ENCODE results near the gene MRFAP1L1.

Gene MRFAP1L1

DNA sequence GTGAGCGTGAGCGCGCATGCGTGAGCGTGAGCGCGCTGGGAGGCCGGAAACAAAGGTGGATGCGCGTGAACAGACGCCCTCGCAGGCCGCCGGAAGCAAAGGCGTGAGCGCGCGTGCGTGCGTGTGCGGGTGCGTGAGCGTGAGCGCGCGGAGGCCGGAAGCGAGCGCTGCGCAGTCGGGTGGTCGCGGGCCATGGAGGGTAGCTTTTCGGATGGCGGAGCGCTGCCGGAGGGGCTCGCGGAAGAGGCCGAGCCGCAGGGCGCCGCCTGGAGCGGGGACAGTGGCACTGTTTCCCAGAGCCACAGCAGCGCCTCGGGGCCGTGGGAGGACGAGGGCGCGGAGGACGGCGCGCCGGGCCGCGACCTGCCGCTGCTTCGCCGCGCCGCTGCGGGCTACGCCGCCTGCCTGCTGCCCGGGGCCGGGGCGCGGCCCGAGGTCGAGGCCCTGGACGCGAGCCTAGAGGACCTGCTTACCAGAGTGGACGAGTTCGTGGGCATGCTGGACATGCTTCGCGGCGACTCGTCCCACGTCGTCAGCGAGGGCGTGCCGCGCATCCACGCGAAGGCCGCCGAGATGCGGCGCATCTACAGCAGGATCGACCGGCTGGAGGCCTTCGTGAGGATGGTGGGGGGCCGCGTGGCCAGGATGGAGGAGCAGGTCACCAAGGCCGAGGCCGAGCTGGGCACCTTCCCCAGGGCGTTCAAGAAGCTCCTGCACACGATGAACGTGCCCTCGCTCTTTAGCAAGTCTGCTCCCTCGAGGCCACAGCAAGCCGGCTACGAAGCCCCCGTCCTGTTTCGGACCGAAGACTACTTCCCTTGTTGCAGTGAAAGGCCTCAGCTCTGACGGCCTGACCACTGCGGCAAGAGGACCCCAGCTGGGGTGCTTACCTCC is 6.6 kb upstream of the MRFAP1L1 start, which contains the start of gene BLOC1S4:
Gene BLOC1S4 (plus strand): TSS at position 157 of the 894 bp plus-strand sequence. CDS start 36 bp downstream, at position 193.
- Histone ChIP-seq H3K4me3 (ENCODE audit: low read length) (peak within 1 kb of the TSS; percentile 88), H3K27me3 (ENCODE audit: control insufficient read depth, insufficient read depth, low read length) (no peaks in the 10 kb centered on the region), H3K4me1 (ENCODE audit: control insufficient read depth, insufficient read depth, low read length) (no peaks in the 10 kb centered on the region; the same call in 1 of the 2 replicates), H3K36me3 (ENCODE audit: control insufficient read depth, insufficient read depth, low read length) (no peaks in the 10 kb centered on the region), H3K27ac (ENCODE audit: low read length) (no peak within 1 kb of the TSS), H3K9me3 (ENCODE audit: control insufficient read depth, insufficient read depth, low read length) (no peaks in the 10 kb centered on the region)
- no CpG with 5 or more reads among the region's 109 CpGs for WGBS (ENCODE audit: insufficient coverage, insufficient read length)
- DNase-seq (ENCODE audit: low read depth, low spot score), result peak; percentile 90

- Histone ChIP-seq H3K9me3 (ENCODE audit: control insufficient read depth, insufficient read depth, low read length) (no peaks in the 10 kb centered on the region), H3K27ac (ENCODE audit: low read length) (no peak overlapping the region), H3K27me3 (ENCODE audit: control insufficient read depth, insufficient read depth, low read length) (no peaks in the 10 kb centered on the region), H3K4me1 (ENCODE audit: control insufficient read depth, insufficient read depth, low read length) (no peaks in the 10 kb centered on the region; the same call in 1 of the 2 replicates), H3K4me3 (ENCODE audit: low read length) (peak overlapping the region; percentile 88; the same call in 1 of the 2 replicates), H3K36me3 (ENCODE audit: control insufficient read depth, insufficient read depth, low read length) (no peaks in the 10 kb centered on the region)
- no peak for DNase-seq (ENCODE audit: low read depth, low spot score)
- no CpG with 5 or more reads among the region's 9 CpGs for WGBS (ENCODE audit: insufficient coverage, insufficient read length)
Observed at GRCh38 chr4:6715704-6716017, 6.0 kb upstream of the MRFAP1L1 start.

DNA sequence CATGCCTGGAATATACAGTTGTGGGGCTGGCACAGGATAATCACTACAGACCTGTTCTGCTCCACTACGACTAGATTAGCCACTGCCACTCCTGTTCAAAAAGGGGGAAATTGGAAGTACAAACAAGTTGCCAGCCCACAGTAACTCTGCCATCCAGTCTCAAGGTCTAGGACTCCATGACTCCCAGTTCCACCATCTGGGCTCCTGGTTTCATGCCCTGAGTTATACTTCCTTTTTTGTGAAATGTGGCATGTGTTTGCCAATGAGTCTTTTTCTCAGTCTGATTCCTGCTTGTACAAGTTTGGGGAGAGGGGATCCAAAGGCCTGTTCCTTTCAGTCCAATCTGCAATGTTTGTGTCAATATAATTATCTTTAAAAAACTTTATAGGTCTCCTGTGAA is 5.3 kb upstream of the MRFAP1L1 start:
- H3K27ac ChIP-seq (ENCODE audit: low read length), result no peak overlapping the region
- H3K4me3 ChIP-seq (ENCODE audit: low read length), result no peak overlapping the region
- no peaks in the 10 kb centered on the region; the same call in 1 of the 2 replicates for H3K4me1 ChIP-seq (ENCODE audit: control insufficient read depth, insufficient read depth, low read length)
- no CpG with 5 or more reads among the region's 1 CpG for WGBS (ENCODE audit: insufficient coverage, insufficient read length)
- DNase-seq (ENCODE audit: low read depth, low spot score), result no peak
- no peaks in the 10 kb centered on the region for H3K36me3 ChIP-seq (ENCODE audit: control insufficient read depth, insufficient read depth, low read length)
- no peaks in the 10 kb centered on the region for H3K27me3 ChIP-seq (ENCODE audit: control insufficient read depth, insufficient read depth, low read length)
- H3K9me3 ChIP-seq (ENCODE audit: control insufficient read depth, insufficient read depth, low read length), result no peaks in the 10 kb centered on the region

DNA sequence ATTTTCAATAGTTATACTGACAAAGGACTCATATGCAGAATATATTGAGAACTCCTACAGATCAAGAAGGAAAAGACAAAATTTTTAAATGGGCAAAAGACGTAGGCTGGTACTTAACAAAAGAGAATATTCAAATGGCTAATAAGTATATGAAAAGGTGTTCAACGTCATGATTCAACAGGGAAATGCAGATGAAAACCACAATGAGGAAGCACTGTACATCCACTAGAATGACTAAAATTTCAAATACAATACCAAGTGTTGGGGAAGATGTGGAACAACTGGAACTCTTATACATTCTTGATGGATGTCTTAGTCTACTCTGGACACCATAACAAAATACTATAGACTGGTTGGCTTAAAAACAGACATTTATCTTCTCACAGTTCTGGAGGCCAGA is 1.3 kb upstream of the MRFAP1L1 start:
- H3K4me1 ChIP-seq (ENCODE audit: control insufficient read depth, insufficient read depth, low read length), result peaks cover 2% of the 10 kb centered on the region
- H3K4me3 ChIP-seq (ENCODE audit: low read length), result no peak overlapping the region
- DNase-seq (ENCODE audit: low read depth, low spot score), result no peak
- H3K9me3 ChIP-seq (ENCODE audit: control insufficient read depth, insufficient read depth, low read length), result no peaks in the 10 kb centered on the region
- WGBS (ENCODE audit: insufficient coverage, insufficient read length), result no CpG with 5 or more reads among the region's 2 CpGs
- no peaks in the 10 kb centered on the region for H3K27me3 ChIP-seq (ENCODE audit: control insufficient read depth, insufficient read depth, low read length)
- no peak overlapping the region for H3K27ac ChIP-seq (ENCODE audit: low read length)
- no peaks in the 10 kb centered on the region for H3K36me3 ChIP-seq (ENCODE audit: control insufficient read depth, insufficient read depth, low read length)

- WGBS (ENCODE audit: insufficient coverage, insufficient read length), result no CpG with 5 or more reads among the region's 6 CpGs
- H3K27ac ChIP-seq (ENCODE audit: low read length), result no peak overlapping the region
- no peaks in the 10 kb centered on the region for H3K36me3 ChIP-seq (ENCODE audit: control insufficient read depth, insufficient read depth, low read length)
- H3K27me3 ChIP-seq (ENCODE audit: control insufficient read depth, insufficient read depth, low read length), result no peaks in the 10 kb centered on the region
- DNase-seq (ENCODE audit: low read depth, low spot score), result no peak
- no peaks in the 10 kb centered on the region for H3K9me3 ChIP-seq (ENCODE audit: control insufficient read depth, insufficient read depth, low read length)
- H3K4me3 ChIP-seq (ENCODE audit: low read length), result peak overlapping the region; percentile 35; the same call in 1 of the 2 replicates
- peaks cover 2% of the 10 kb centered on the region for H3K4me1 ChIP-seq (ENCODE audit: control insufficient read depth, insufficient read depth, low read length)
Observed at GRCh38 chr4:6710282-6710681, 617 bp upstream of the MRFAP1L1 start.

DNA sequence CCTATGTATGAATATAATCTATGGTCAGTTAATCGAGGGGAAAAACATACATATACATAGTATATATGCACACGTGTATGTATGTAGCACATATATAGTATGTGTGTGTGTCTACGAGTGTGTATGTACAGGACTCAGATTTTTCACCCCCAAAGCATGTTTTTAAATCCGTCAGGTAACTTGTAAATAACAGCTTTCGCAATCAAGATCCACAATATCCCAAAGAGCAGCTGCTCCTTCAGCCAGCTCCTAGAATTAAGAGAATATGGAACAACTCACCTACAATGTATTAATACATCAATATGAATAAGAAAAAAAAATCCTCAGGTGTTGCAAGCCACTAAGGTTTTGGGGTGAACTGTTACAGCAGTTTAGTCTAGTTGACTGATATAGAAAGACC is 3.5 kb downstream of the MRFAP1L1 start:
- Histone ChIP-seq H3K27ac (ENCODE audit: low read length) (no peak overlapping the region), H3K4me1 (ENCODE audit: control insufficient read depth, insufficient read depth, low read length) (peaks cover 2% of the 10 kb centered on the region), H3K27me3 (ENCODE audit: control insufficient read depth, insufficient read depth, low read length) (no peaks in the 10 kb centered on the region), H3K4me3 (ENCODE audit: low read length) (no peak overlapping the region), H3K9me3 (ENCODE audit: control insufficient read depth, insufficient read depth, low read length) (no peaks in the 10 kb centered on the region), H3K36me3 (ENCODE audit: control insufficient read depth, insufficient read depth, low read length) (peaks cover 3% of the 10 kb centered on the region; the same call in 1 of the 2 replicates)
- DNase-seq (ENCODE audit: low read depth, low spot score), result no peak
- WGBS (ENCODE audit: insufficient coverage, insufficient read length), result no CpG with 5 or more reads among the region's 5 CpGs

- no CpG with 5 or more reads among the region's 2 CpGs for WGBS (ENCODE audit: insufficient coverage, insufficient read length)
- Histone ChIP-seq H3K27ac (ENCODE audit: low read length) (no peak overlapping the region), H3K4me1 (ENCODE audit: control insufficient read depth, insufficient read depth, low read length) (peaks cover 2% of the 10 kb centered on the region), H3K4me3 (ENCODE audit: low read length) (no peak overlapping the region), H3K36me3 (ENCODE audit: control insufficient read depth, insufficient read depth, low read length) (peaks cover 3% of the 10 kb centered on the region; the same call in 1 of the 2 replicates), H3K27me3 (ENCODE audit: control insufficient read depth, insufficient read depth, low read length) (no peaks in the 10 kb centered on the region), H3K9me3 (ENCODE audit: control insufficient read depth, insufficient read depth, low read length) (no peaks in the 10 kb centered on the region)
- DNase-seq (ENCODE audit: low read depth, low spot score), result no peak
Observed at GRCh38 chr4:6705646-6706045, 4.0 kb downstream of the MRFAP1L1 start.

- WGBS (ENCODE audit: insufficient coverage, insufficient read length), result no CpG with 5 or more reads among the region's 3 CpGs
- DNase-seq (ENCODE audit: low read depth, low spot score), result no peak
- no peak overlapping the region for H3K27ac ChIP-seq (ENCODE audit: low read length)
- no peak overlapping the region for H3K4me3 ChIP-seq (ENCODE audit: low read length)
- peaks cover 2% of the 10 kb centered on the region for H3K4me1 ChIP-seq (ENCODE audit: control insufficient read depth, insufficient read depth, low read length)
- peaks cover 3% of the 10 kb centered on the region; the same call in 1 of the 2 replicates for H3K36me3 ChIP-seq (ENCODE audit: control insufficient read depth, insufficient read depth, low read length)
- H3K27me3 ChIP-seq (ENCODE audit: control insufficient read depth, insufficient read depth, low read length), result no peaks in the 10 kb centered on the region
- H3K9me3 ChIP-seq (ENCODE audit: control insufficient read depth, insufficient read depth, low read length), result no peaks in the 10 kb centered on the region
Observed at GRCh38 chr4:6703786-6704185, 5.9 kb downstream of the MRFAP1L1 start.

DNA sequence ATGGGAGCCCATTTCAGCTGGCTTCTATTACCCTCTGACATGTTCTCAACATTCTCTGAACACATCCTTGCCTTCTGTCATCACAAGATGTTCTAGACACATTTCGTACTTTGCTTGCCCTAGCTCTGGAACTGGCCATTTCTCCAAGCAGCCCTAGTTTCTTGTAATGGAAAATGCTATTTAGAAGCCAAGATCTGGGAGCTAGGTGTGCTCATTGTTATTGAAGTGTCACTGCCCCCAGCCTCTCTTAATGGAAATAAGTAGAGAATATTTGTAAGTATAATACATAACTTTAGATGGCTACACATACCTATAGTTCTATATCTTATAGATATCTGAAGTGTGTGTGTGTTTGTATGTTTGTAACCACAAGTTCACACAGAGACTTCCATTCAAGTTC is 6.9 kb downstream of the MRFAP1L1 start:
- Histone ChIP-seq H3K4me3 (ENCODE audit: low read length) (no peak overlapping the region), H3K4me1 (ENCODE audit: control insufficient read depth, insufficient read depth, low read length) (no peaks in the 10 kb centered on the region), H3K27ac (ENCODE audit: low read length) (no peak overlapping the region), H3K9me3 (ENCODE audit: control insufficient read depth, insufficient read depth, low read length) (no peaks in the 10 kb centered on the region), H3K36me3 (ENCODE audit: control insufficient read depth, insufficient read depth, low read length) (peaks cover 3% of the 10 kb centered on the region; the same call in 1 of the 2 replicates), H3K27me3 (ENCODE audit: control insufficient read depth, insufficient read depth, low read length) (no peaks in the 10 kb centered on the region)
- no peak for DNase-seq (ENCODE audit: low read depth, low spot score)
- WGBS (ENCODE audit: insufficient coverage, insufficient read length), result no CpG with 5 or more reads among the region's 1 CpG

- Histone ChIP-seq H3K9me3 (ENCODE audit: control insufficient read depth, insufficient read depth, low read length) (no peaks in the 10 kb centered on the region), H3K27ac (ENCODE audit: low read length) (no peak overlapping the region), H3K4me3 (ENCODE audit: low read length) (no peak overlapping the region), H3K4me1 (ENCODE audit: control insufficient read depth, insufficient read depth, low read length) (no peaks in the 10 kb centered on the region), H3K27me3 (ENCODE audit: control insufficient read depth, insufficient read depth, low read length) (no peaks in the 10 kb centered on the region), H3K36me3 (ENCODE audit: control insufficient read depth, insufficient read depth, low read length) (peaks cover 3% of the 10 kb centered on the region; the same call in 1 of the 2 replicates)
- WGBS (ENCODE audit: insufficient coverage, insufficient read length), result no CpG with 5 or more reads among the region's 13 CpGs
- DNase-seq (ENCODE audit: low read depth, low spot score), result peak; percentile 85
Observed at GRCh38 chr4:6701371-6701770, 8.3 kb downstream of the MRFAP1L1 start.
